NCI-H446 treated with DMSO at 0.1 percent for 48 hours (cell line): ENCODE data around the gene MLF2.

Source experiments
- DNase-seq: peaks from one replicate; lab custom pipeline; 2025; lab: John Stamatoyannopoulos, UW

Gene MLF2

GRCh38 chr12:6752921-6753771 is at the start of gene MLF2:
Gene MLF2, minus strand, starts transcription at chr12:6753141. Its CDS starts 807 bp downstream, at chr12:6752334.
- DNase-seq = peak; percentile 98

GRCh38 chr12:6799147-6799546 is 46.2 kb upstream of the MLF2 start:
- no peak for DNase-seq

- no peak for DNase-seq
These were observed 43.6 kb upstream of the MLF2 start for GRCh38 chr12:6796576-6796975.

GRCh38 chr12:6795088-6795487 is 42.1 kb upstream of the MLF2 start:
- no peak for DNase-seq

- DNase-seq = no peak
These were observed 39.7 kb upstream of the MLF2 start for GRCh38 chr12:6792522-6793201.

- DNase-seq = no peak
These were observed 39.1 kb upstream of the MLF2 start for GRCh38 chr12:6791931-6792520.

- no peak for DNase-seq
These were observed 37.7 kb upstream of the MLF2 start for GRCh38 chr12:6790496-6791150.

GRCh38 chr12:6788972-6789924 is 36.3 kb upstream of the MLF2 start, which contains the start of gene CD4:
Gene CD4, plus strand, starts transcription at chr12:6789528. Its CDS starts 10,611 bp downstream, at chr12:6800139.
- DNase-seq = no peak

- no peak for DNase-seq
These were observed 34.4 kb upstream of the MLF2 start for GRCh38 chr12:6787309-6787708.

- DNase-seq = no peak
These were observed 33.6 kb upstream of the MLF2 start for GRCh38 chr12:6786416-6787094.

- DNase-seq = no peak
These were observed 31.8 kb upstream of the MLF2 start for GRCh38 chr12:6784761-6785160.

- DNase-seq = no peak
These were observed 31.4 kb upstream of the MLF2 start for GRCh38 chr12:6784296-6784695.

GRCh38 chr12:6783828-6784227 is 30.9 kb upstream of the MLF2 start:
- no peak for DNase-seq

GRCh38 chr12:6782850-6783566 is 30.1 kb upstream of the MLF2 start:
- DNase-seq = no peak

GRCh38 chr12:6782119-6782518 is 29.2 kb upstream of the MLF2 start:
- no peak for DNase-seq

- no peak for DNase-seq
These were observed 27.6 kb upstream of the MLF2 start for GRCh38 chr12:6780573-6780972.

GRCh38 chr12:6779708-6780432 is 26.9 kb upstream of the MLF2 start:
- no peak for DNase-seq

GRCh38 chr12:6778574-6779550 is 25.9 kb upstream of the MLF2 start:
- DNase-seq = peak; percentile 77
